ENCODE data around the gene RGR. TPM values are rescaled to one million over a fixed set of nuclear protein-coding genes. Genes with fewer than 3 reads are reported as not detected.

The RGR gene
- total RNA-seq, 1 experiment from 2014 or later = not detected

DNA sequence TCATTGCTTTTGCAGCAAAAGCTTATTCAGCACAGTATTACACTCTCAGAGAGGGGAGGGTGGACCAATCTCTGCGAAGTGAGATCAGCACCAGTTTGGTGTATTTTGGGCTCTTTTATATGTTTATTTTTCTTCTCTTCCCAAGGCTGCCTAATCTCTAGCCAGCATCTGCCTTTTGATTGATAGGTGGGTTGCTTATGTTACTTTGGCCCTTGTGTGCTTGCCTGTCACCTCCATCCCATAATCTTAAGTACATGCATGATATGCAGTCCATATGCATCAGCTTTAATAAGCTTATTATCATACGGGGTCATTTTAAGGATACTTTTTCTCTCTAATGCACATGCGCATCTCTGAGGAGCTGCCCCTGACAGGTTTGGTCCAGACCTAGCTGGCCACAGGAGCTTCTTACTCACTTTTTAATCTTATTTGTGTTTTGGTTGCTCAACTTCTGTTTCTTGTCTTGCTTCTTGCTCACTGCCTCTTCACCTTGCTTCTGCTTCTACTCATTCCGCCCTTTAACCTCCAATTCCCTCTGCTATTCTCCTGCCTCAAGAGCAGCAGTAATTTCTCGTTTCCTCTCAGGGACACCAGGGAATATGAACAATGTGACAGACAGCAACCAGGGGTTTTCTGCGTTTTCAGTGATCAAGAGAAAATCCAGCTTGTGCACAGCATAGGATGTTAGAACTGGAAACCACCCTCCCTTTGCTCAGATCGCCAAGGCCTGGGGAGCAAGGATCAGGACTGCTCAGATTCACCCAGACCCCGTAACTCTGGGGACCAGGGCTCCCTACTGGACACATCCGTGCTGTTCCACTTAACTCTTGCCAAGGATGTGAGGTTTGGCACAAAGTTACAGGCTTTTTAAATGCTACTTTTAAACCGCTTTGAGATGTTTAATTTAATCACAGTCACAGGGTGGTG, 10.0 kb downstream of the RGR start:
- no peaks in the 10 kb centered on the region for H4K20me1 ChIP-seq (ENCODE audit: insufficient read depth)
- no TSS peak for BruUV-seq (replicated peaks)
- no peaks in the 10 kb centered on the region for H3K9me2 ChIP-seq (ENCODE audit: insufficient read depth)
- ATAC-seq (no peak), DNase-seq (ENCODE audit: low read depth, low spot score) (no peak)
- H3K4me2 ChIP-seq (ENCODE audit: low read length) = no peak overlapping the region
- POLR2A ChIA-PET = no interaction called here
- no peak overlapping the region for H3K4me3 ChIP-seq (replicated peaks in 1 of 2; ENCODE audit: low read depth in 1 of 2, low read length in 2 of 2)
- H3K9ac ChIP-seq (ENCODE audit: low read length) = no peak overlapping the region
- H3K79me2 ChIP-seq (ENCODE audit: insufficient read depth, low read length) = no peaks in the 10 kb centered on the region
- no peaks in the 10 kb centered on the region for H3K27me3 ChIP-seq (ENCODE audit: insufficient read depth, low read length)
- H3K36me3 ChIP-seq (ENCODE audit: control insufficient read depth in 1 of 2, insufficient read depth in 2 of 2, low read length in 2 of 2) = no peaks in the 10 kb centered on the region
- H2AFZ ChIP-seq (ENCODE audit: low read depth, low read length, poor library complexity, severe bottlenecking) = no peak overlapping the region
- H3K4me1 ChIP-seq (ENCODE audit: control insufficient read depth in 1 of 2, insufficient read depth in 2 of 2, low read length in 2 of 2) = peaks cover 0 to 9% of the 10 kb centered on the region in 2 experiments; a peak in 2 of 4 replicates
- no peak overlapping the region for H3K27ac ChIP-seq (ENCODE audit: low read depth, low read length)
- intact Hi-C loops (cut with micrococcal nuclease) = no loop called here
- RAD21 ChIA-PET (ENCODE audit: low non-redundant PET in 1 of 2, low total read pairs in 2 of 2, uncharacterized antibody in 2 of 2, unreplicated experiment in 2 of 2) = no interaction called here
- CTCF ChIA-PET = no interaction called here
- no peaks in the 10 kb centered on the region for H3K9me3 ChIP-seq (ENCODE audit: control insufficient read depth in 1 of 2, insufficient read depth in 1 of 2, low read depth in 1 of 2, low read length in 2 of 2)
- no peak for TF ChIP-seq ZFX (IDR thresholded peaks at IDR 0.05)
- TF ChIP-seq, protein P1, sequence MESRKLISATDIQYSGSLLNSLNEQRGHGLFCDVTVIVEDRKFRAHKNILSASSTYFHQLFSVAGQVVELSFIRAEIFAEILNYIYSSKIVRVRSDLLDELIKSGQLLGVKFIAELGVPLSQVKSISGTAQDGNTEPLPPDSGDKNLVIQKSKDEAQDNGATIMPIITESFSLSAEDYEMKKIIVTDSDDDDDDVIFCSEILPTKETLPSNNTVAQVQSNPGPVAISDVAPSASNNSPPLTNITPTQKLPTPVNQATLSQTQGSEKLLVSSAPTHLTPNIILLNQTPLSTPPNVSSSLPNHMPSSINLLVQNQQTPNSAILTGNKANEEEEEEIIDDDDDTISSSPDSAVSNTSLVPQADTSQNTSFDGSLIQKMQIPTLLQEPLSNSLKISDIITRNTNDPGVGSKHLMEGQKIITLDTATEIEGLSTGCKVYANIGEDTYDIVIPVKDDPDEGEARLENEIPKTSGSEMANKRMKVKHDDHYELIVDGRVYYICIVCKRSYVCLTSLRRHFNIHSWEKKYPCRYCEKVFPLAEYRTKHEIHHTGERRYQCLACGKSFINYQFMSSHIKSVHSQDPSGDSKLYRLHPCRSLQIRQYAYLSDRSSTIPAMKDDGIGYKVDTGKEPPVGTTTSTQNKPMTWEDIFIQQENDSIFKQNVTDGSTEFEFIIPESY (IDR thresholded peaks at IDR 0.05; ENCODE audit: extremely low read depth, insufficient replicate concordance, low read length) = no peak
- TF ChIP-seq TCF7L2 (IDR thresholded peaks at IDR 0.05; ENCODE audit: borderline replicate concordance, extremely low read depth, insufficient read depth, insufficient read length) = no peak
- no peak for TF ChIP-seq RAD21 (IDR thresholded peaks at IDR 0.05; ENCODE audit: low read depth)
- no peak for TF ChIP-seq ELF1 (IDR thresholded peaks at IDR 0.05; ENCODE audit: borderline replicate concordance, low read depth)
- TF ChIP-seq, protein P2, sequence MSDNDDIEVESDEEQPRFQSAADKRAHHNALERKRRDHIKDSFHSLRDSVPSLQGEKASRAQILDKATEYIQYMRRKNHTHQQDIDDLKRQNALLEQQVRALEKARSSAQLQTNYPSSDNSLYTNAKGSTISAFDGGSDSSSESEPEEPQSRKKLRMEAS (IDR thresholded peaks at IDR 0.05) = no peak
- no peak for TF ChIP-seq EZH2phosphoT487 (IDR thresholded peaks at IDR 0.05; ENCODE audit: borderline replicate concordance)
- no peak for TF ChIP-seq YY1 (IDR thresholded peaks at IDR 0.05; ENCODE audit: extremely low read depth, insufficient replicate concordance, low read depth, low read length)
- TF ChIP-seq SP1 (IDR thresholded peaks at IDR 0.05; ENCODE audit: low read depth) = no peak
- no peak for TF ChIP-seq ZNF274 (IDR thresholded peaks at IDR 0.05; ENCODE audit: low read depth, low read length)
- TF ChIP-seq EZH2 (IDR thresholded peaks at IDR 0.05) = no peak
- no peak for TF ChIP-seq CEBPB (IDR thresholded peaks at IDR 0.05; ENCODE audit: low read depth)
- TF ChIP-seq EGR1 (IDR thresholded peaks at IDR 0.05; ENCODE audit: low read depth) = no peak
- TF ChIP-seq, protein P3, sequence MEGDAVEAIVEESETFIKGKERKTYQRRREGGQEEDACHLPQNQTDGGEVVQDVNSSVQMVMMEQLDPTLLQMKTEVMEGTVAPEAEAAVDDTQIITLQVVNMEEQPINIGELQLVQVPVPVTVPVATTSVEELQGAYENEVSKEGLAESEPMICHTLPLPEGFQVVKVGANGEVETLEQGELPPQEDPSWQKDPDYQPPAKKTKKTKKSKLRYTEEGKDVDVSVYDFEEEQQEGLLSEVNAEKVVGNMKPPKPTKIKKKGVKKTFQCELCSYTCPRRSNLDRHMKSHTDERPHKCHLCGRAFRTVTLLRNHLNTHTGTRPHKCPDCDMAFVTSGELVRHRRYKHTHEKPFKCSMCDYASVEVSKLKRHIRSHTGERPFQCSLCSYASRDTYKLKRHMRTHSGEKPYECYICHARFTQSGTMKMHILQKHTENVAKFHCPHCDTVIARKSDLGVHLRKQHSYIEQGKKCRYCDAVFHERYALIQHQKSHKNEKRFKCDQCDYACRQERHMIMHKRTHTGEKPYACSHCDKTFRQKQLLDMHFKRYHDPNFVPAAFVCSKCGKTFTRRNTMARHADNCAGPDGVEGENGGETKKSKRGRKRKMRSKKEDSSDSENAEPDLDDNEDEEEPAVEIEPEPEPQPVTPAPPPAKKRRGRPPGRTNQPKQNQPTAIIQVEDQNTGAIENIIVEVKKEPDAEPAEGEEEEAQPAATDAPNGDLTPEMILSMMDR (IDR thresholded peaks at IDR 0.05 in 2 of 3, conservative IDR thresholded peaks at IDR 0.05 in 1 of 3; ENCODE audit: borderline replicate concordance in 1 of 3, insufficient read depth in 1 of 3, low read depth in 2 of 3, low read length in 2 of 3) = no peak

All from HCT116 (cell line).